Eye (tissue), 1 donor: ENCODE measurements around the gene GRIK1.

Experiments used
- DNase-seq: peaks from one replicate; pipeline ENCODE4 v3.0.0-alpha.2; 2015

Gene GRIK1

GRCh38 chr21:29826386-29826785, 113.4 kb downstream of the GRIK1 start:
- no peak for DNase-seq

DNA sequence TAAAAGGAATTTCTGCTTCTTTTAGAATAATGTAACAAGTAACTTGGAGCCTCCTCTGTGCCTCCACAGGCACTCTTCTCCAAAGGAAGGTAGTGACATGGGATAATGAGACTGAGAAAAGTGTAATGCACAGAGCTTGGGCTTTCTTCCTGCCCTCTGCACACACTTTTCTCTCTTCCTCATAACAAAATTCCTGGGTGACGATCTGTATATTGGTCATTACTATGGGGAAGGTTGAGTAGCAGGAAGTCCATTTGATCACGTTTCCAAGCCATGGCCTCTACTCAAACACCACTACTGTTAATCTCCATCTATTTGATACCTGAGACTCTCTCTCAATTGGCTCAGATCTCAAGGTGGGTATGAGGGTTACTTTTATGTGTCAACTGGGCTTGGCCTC, 113.9 kb downstream of the GRIK1 start:
- no peak for DNase-seq

GRCh38 chr21:29825345-29825744, 114.5 kb downstream of the GRIK1 start:
- no peak for DNase-seq

DNA sequence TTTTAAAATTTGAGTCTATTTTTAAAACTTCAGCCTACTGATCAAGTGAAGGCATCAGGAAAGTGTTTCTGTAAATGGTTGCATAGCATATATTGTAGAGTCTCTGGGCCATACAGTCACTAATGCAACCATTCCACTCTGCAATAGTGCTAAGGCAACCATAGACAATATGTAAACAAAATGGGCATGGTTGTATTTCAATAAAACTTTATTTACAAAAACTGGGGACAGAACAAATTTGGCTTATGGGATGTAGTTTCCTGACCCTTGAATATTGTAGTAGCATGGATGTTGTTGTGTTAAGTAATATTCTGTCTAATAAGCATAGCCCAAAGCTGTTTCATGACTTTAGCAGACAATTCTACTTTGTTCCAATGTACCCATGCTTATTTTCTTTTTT, 117.7 kb downstream of the GRIK1 start:
- DNase-seq = no peak

- DNase-seq = no peak
Measured at GRCh38 chr21:29821230-29821629, 118.6 kb downstream of the GRIK1 start.

DNA sequence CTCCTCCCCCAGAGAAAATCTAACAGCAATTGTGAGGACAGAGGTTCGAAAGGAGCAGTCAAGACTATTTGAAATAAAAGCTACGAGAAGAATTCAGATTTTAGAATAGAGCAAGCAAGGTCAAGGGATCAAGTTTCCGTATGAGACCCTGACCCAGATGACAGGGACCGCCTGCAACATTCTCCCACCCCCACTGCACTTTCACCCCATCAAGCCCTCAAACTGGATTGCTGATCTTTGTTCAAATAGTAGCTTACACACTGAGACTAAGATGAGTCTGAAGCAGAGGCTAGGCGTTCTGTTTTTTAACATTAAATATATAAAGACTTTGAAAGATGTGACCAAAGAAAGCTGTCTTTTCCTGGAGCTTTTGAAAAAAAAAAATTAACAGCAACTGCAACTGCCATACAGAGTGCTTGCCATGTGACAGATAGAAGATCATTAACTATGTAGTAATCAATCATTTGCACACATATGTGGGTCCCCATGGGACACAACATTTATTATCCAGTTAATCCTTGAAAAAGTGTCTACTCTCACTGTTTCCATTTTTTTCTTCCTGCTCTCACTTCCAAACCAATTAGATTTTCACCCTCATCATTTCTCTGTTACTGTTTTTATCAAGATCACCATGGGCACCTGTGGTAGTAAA, 120.0 kb downstream of the GRIK1 start:
- no peak for DNase-seq

- no peak for DNase-seq
Measured at GRCh38 chr21:29818383-29818921, 121.3 kb downstream of the GRIK1 start.

DNA sequence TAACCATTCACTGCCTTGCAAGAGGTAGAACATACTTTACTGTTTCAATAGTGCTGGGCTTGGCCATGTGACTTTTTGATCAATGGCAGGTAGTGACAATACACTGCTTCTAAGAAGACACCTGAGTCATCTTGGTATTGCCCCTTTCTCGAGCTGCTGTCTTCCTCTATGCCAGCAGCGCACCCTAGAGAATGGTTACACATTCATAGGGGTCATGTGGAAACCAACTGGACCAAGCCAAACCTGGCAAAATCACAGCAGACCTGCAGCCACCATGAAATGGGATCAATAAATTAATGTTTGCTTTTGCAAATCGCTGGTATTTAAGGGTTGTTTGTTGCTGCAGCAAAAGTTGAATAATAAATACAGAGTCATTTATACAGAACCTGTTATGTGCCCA, 122.3 kb downstream of the GRIK1 start:
- no peak for DNase-seq

DNA sequence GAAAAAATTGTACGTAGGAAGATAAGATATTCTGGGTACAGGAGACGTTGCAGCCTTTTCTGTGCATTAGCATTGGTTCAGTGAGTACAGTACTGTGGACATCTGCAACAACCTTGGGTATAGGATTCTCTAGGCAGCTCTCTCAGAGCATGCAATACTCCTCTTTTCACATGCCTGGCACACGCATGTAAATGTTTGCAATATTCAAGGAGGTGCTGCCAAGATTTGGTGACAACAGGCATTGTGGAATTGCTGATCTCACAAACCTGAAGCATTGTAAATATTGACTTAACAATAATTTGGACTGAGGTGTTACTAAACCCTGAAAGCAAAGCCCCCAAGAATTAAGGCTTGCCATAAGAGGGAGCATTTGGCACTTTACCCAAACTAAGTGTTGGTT, 126.8 kb downstream of the GRIK1 start:
- peak; percentile 55 for DNase-seq

DNA sequence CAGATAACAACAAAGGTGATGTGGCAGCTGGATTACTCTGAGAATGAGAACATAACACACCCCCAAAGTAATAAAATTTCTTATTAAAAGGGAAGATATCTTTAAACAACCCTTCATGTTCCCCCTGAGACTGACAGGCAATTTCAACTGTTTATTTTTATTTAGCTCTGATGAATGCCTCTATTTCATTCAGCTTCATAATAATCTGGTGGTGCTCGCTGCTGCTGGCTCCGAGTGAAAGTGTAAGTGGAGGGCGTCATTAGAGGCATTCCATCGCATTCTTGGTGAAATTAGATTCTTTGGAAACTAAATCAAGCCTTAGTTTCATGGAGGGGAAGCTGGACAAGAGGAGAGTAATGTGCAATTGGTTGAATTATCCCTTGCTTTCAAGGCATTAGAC, 128.9 kb downstream of the GRIK1 start:
- peak; percentile 26 for DNase-seq

DNA sequence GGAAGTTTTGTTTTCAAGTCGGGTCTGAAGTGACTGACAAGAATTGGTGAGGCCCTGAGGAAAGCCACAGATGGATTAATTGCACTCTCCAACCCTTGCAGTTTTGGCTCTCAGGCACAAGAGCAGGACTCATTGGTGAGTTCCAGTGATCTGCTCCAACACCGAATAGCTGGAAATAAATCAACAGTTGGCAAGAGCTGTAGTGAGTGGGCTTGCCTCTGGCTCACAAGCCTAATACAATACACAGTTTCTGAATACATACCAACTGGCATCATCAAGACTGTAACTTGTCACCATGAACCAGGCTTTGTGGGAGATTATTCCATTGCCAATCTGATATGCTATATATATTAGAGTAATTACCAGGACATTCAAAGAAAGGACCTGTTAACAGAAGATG, 131.6 kb downstream of the GRIK1 start:
- no peak for DNase-seq

DNA sequence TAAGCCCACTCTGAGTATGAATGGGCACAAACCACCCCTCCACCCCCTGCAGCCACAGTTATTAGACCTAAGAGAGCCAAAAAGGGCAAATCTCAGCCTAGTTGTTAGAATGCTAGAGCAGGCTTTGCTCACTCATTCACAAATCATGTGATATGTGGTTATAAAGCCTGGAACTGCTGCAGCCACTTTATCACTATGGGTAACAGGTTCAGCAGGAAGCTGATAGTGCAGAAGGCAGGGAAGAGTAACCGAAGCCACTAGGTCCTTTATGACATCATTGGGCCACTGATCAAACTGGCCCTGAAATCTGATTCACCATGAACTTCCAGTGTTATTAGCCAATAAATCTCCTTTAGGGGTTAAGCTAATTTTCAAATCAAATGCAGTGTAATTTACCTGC, 134.7 kb downstream of the GRIK1 start:
- DNase-seq = no peak

DNA sequence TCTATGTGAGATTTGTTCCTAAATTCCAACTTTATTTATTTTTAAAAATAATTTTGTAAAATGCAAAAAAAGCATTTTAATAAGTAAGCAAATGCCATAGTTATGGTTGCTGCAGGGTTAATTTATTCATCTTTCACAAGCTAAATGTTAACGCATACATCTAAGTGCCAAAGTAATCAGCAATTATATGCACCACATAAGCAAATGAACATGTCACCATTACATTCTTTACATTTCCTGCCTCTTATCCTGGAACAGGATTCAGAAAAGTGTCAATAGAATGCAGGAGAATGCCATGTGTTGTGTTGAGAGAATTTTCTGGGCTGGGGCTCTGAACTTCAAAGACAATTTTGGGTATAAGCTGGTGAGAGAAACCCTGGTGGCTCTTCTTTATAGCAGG, 136.6 kb downstream of the GRIK1 start:
- DNase-seq = no peak

- DNase-seq = no peak
Measured at GRCh38 chr21:29801122-29801521, 138.7 kb downstream of the GRIK1 start.

DNA sequence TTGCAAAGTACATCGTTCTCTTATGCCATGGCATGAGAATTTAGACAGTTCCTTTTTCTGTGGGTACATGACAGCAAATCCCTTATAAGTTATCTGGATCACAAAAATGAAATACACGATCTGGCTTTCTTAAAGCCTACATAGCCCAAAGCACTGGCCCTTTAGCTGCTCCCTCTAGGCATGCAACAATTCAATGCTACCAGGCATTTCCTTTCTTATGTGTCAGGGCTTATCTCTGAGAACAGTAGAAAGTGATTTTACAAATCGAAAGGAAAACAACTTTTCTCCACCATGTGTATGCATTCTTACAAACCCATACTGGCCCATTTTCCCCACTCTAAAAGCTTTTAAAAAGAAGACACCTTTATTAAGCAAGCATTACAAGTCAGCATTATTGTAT, 139.7 kb downstream of the GRIK1 start:
- DNase-seq = no peak

DNA sequence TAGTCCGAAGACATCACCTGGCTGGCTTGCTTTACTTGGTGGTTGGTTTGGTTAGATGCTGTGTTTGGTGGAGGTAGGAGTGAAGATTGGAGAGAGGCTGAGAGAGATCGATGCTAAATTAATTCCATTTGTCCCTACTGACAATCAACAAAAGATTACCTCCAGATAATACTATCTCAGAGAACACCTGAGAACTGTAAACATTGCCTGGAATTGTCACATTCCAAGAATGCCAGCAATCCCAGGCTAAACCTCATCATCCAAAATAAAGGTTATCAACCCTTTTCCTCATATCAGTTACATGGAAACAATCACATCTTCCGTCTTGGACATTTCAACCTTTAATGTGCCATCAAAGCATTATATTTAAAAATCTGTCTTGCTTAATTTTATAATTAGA, 141.0 kb downstream of the GRIK1 start:
- DNase-seq = no peak

DNA sequence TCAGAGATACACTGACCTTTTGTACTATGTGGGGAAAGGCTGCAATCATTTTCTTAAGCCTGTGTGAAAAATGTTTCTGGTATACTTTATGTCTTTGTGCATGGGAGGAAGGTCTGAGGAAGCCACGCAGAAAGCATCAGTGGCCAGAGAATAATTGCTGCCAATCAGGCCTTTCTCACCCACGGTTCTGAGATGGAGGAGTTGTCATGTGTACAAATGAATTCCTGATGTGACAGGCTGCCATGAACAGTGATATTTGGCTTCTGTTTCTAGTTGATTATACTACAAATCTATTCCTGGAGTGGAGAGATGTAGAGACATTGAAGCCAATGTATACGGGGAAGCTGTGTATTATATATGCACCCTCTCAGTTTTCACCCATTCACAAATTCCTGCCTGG, 142.6 kb downstream of the GRIK1 start:
- no peak for DNase-seq

- DNase-seq = no peak
Measured at GRCh38 chr21:29793712-29794111, 146.1 kb downstream of the GRIK1 start.

DNA sequence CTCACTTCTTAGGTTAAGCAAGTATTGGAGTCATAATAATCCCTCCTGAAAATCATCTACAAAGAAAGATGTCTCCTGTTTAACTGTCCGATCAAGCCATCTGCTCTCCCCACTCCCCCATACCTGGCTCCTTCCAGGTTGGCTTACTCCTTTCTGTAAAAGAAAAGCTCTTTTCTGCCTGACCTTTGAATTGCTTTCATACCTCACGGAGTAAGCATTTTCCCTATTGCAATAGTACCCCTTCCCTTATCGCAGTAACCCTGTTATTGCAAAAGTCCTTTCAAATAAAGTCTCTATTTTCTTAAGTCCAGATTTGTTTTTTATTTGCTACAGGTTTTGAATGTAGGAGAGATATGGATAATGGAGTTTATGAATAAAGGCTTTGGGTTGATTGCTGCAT, 150.4 kb downstream of the GRIK1 start:
- DNase-seq = no peak

- no peak for DNase-seq
Measured at GRCh38 chr21:29788752-29789151, 151.0 kb downstream of the GRIK1 start.

DNA sequence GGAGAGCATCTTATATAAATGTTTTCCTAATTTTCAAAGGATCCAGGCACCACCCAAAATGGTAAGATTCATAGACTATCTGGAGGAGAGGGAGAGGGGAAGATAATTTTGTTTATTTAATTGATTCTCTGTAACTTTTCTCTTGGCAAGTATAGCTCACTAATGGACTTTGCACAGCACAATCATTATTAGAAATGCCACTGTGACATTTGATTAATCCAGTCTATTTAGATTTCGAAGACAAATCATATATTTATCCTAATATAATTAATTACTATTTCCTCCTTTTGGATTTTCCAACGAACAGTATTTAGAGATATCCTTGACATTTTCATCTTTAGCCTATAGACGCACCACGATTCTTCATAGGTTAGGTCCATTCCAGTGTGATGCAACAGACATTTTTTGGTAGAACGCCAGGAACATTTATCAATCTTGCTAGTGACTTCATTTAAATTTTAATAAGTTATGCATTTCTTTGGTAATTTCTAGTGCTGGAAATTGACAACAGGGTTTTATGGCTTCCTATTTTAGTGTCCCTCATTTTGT, 152.4 kb downstream of the GRIK1 start:
- no peak for DNase-seq

- no peak for DNase-seq
Measured at GRCh38 chr21:29786496-29787360, 153.1 kb downstream of the GRIK1 start.

GRCh38 chr21:29777160-29777559, 162.6 kb downstream of the GRIK1 start:
- DNase-seq = no peak

DNA sequence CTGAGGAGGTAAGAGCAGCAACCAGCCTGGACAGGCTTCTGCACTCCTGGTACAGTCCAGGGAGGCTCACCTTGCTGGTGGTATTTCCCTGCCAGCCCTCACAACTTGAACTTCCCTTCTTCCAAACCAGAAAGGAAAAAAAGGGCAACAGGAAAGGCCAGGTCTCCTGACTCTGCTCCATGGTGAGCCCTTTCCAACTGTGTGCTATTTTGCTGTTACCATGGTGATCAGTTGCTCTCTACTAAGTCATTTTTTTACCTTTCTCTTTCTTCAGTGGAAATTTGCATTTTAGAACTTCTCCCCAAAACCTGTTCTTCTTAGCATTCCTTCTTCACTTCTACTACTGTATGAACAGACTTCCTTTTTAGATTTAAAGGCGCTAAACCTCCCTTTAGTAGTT, 164.3 kb downstream of the GRIK1 start:
- DNase-seq = no peak
